Left renal cortex interstitium (tissue), 4 donors: ENCODE data around the gene DCLK3. TPM values are rescaled to one million over a fixed set of nuclear protein-coding genes. Genes with fewer than 3 reads are reported as not detected.

Experiments
- DNase-seq, 4 donors: peaks; one replicate each; pipeline ENCODE4 v3.0.0-alpha.2; 2013; ENCODE audit warnings: low read depth in 4 of 4, low spot score in 2 of 4, missing footprints in 1 of 4
- polyA plus RNA-seq, 4 donors: library from polyadenylated mRNA; unstranded; fragments of 120-200 nt; gene quantifications; one replicate each; pipeline ENCODE4 v1.2.1, GENCODE V29; 2013; ENCODE audit not compliant: insufficient read length in 4 of 4

DCLK3 gene
- polyA plus RNA-seq, 4 donors = 0.79 to 1.3 (median 0.95) TPM

DNA sequence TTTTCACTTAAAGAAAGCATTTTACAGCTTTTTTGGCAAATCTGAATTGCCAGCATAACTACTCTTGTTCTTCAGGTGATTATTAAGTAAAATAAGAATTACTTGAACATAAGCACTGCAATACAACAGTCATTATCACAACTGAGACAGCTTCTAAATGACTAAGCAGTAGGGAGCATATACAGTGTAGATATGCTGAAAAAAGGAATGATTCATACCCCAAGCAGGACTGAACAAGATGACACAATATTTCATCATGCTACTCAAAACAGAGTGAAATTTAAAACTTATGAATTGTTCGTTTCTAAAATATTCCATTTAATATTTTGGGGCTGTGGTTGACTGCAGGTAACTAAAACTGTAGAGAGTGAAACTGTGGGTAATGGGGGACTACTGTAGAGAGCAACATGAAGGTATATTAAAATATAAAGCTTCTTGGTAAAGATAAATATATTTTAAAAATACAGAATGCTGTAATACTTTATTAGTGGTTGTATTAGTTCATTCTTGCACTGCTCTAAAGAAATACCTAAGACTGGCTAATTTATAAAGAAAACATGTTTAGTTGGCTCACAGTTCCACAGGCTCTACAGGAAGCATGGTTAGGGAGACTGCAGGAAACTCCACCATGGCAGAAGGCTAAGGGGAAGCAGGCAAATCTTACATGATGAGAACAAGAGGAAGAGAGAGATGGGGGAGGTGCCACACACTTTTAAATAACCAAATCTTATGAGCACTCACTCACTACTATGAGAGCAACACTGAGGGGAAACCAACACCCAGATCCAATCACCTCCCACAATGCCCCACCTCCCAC, 84.8 kb downstream of the DCLK3 start:
- DNase-seq = no peak

DNA sequence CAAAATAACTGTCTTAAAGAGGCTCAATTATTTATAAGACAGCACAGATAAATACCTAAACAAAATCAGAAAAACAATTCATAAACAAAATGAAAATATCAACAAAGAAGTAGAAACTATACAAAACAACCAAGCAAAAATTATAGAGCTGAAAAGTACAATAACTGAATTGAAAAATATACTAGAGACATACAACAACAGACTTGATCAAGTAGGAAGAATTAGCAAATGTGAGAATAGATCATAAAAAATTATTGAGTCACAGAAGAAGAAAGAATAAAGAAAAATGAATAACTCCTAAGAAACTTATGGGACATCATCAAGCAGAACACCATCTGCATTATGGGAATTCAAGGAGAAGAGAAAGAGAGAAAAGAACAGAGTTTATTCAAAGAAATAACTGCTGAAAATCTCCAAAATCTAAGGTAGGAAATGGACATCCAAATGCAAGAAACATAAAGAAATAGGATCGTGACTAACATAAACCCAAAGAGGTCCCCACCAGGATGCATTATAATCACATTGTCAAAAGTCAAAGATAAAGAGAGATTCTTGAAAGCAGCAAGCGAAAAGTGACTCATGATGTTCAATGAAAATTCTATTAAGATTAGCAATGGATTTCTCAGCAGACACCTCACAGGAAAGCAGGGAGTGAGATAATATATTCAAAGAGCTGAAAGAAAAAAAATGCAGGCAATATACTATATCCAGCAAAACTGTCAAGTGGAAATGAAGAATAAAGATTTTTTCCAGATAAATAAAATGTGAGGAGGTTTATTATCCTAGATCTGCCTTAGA, 85.9 kb downstream of the DCLK3 start:
- no peak for DNase-seq

DNA sequence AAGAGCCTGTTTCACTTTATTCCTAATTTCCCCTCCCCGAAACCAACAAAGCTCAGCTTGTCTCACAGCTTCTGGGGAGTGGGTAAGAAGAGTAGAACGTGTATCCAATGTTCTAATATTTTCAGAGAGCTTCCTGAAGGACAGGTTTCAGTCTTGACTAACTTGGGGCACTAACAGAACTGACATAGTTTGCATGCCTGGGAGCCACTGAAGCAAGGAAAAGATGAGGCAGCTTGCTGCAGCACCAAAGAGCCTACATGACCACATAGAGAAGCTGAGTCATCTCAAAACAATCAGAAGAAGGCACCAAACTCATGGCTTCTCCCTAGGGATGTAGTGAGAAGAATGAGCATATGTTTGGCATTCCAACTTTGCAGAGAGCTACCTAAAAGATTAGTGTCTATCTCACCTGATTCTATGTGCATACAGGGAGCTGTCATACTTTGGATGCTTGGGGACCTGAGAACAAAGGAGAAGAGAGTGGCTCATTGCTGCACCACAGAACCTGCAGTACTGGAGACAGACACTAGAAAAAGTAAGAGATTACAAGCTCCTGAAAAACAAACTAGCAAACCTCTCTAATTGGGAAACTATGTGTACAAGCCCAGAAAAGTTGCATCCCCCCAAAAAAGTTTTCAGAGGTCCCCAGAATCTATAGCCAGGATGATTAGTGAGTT, 86.9 kb downstream of the DCLK3 start:
- DNase-seq = no peak

DNA sequence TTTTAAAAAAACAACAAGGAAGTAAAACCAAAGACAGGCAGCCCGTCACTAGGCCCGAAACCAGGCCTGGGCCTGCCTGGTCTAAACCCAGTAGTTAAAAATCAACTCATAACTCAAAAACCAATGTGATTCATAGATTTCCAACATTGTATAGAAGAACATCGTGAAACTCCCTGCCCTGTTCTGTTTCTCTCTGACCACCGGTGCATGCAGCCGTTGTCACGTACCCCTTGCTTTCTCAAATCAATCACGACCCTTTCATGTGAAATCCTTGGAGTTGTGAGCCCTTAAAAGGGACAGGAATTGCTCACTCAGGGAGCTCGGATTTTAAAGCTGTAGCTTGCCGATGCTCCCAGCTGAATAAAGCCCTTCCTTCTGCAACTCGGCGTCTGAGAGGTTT, 89.5 kb downstream of the DCLK3 start:
- no peak for DNase-seq

DNA sequence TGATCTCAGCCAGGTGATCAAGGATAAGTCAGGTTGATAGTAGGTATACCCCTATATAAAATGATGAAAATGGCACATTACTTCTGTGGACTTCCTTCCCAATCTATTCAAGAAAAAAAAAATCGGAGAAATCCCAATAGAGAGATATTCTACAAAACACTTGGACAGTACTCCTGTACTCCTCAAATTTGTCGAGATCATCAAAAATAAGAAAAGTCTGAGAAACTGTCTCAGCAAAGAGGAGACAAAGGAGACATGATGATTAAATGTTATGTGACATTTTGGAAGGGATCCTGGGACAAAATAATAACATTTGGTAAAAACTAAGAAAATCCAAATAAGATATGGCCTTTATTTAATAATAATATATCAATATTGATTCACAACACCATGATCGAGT, 94.6 kb downstream of the DCLK3 start:
- DNase-seq = no peak

DNA sequence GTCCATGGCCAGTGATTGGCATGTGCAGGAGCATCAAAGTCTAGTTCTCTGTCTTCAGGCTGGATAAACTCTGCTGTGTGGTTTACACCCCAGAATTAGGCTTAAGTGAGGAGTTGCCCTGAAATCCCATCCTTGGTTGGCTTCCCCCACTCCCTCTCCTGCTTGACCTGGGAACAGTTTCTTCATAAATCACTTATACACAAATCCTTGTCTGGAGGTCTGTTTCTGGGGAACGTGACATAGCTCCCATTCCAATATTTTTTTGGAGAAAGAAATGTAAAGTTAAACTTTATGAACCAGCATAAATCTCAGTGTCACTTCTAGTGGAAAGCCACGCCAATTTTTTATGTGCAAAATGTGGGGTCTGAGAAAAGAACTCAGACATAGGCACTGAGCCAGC, 98.2 kb downstream of the DCLK3 start:
- no peak for DNase-seq

DNA sequence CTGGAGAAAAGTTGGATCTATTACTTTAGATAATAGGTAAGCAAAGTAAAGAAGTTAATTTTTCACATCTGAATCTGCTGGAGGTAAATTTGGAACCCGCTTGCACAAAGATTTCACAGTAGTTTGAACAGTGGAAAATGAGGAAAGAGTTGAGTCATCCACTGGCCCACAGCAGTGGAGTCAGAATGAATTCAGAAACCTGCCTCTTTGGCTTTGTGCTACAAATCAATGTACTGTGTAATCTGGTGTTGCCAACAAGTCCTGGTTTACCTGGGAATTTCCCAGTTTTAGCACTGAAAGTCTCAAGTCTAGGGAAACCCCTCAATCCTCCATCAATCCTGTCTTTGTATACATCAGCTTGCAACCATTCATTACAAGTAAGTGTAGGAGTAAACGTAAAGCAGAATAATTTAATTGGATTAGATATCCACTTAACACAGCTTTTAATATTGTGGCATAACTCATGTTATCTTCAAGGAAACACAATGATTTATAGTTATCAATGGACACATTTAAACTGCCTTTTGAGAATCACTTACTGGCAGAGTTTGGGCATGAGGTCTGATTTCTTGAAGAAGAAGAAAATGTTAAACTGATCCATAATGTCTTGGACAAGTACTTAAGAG, 100.6 kb downstream of the DCLK3 start:
- no peak for DNase-seq

DNA sequence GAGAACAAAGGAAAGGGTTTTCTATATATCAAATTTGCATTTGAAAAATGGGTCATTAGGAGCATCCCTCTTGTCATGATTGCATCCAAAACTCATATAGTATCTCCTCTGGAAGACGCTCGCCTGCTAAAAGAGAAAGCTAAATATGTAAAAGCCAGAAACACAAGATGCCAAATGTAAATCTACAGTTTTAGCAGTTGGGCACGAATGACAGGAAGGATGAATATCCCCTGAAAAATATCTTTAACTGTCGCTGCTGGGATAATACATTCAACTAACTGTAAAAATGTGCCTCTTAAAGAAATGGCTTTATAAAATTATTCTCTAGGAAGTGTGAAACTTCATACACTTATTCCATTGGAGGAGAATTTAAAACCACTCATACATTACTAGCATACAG, 101.7 kb downstream of the DCLK3 start:
- DNase-seq = no peak

Other genes starting within 250 kb of the DCLK3 start
- gene TRANK1, start 180.5 kb upstream of the DCLK3 start, polyA plus RNA-seq = 1 to 10 TPM; 5.4 to 7.6 (median 6.7) TPM
- gene EPM2AIP1, start 228.6 kb upstream of the DCLK3 start, polyA plus RNA-seq = 10 to 100 TPM; 43.1 to 60.3 (median 51.5) TPM
- 10 to 100 TPM; 49.0 to 58.7 (median 53.6) TPM for gene MLH1, start 229.0 kb upstream of the DCLK3 start, polyA plus RNA-seq